GM23248 (cell line): Measurements from ENCODE around the gene TAS1R2. TPM values are rescaled to one million over a fixed set of nuclear protein-coding genes. Genes with fewer than 3 reads are reported as not detected.

ENCODE experiments used
- DNase-seq: peaks from one replicate; pipeline ENCODE4 v3.0.0-alpha.2; 2015
- H2AFZ ChIP-seq: fragments of 200-600 bp; sonication (generic); 2 replicates; pipeline ENCODE4 v1.6.1; 2016; ENCODE audit warnings: antibody characterized with exemption
- H3F3A ChIP-seq: fragments of 200-600 bp; sonication (generic); 2 replicates; pipeline ENCODE4 v1.6.1; 2016; ENCODE audit warnings: mild to moderate bottlenecking, antibody characterized with exemption, mixed run types; ENCODE audit not compliant: insufficient read depth
- H3K27ac ChIP-seq: fragments of 200-600 bp; sonication (generic); 2 replicates; pipeline ENCODE4 v1.5.1; 2016; ENCODE audit warnings: mild to moderate bottlenecking
- H3K27me3 ChIP-seq: fragments of 200-600 bp; sonication (generic); replicated peaks from 2 replicates; pipeline ENCODE4 v1.6.1; 2016; ENCODE audit warnings: mild to moderate bottlenecking; ENCODE audit not compliant: insufficient read depth
- H3K36me3 ChIP-seq: fragments of 200-600 bp; sonication (generic); 2 replicates; pipeline ENCODE4 v1.6.1; 2016; ENCODE audit warnings: low read depth, mild to moderate bottlenecking
- H3K4me1 ChIP-seq: fragments of 200-600 bp; sonication (generic); 2 replicates; pipeline ENCODE4 v1.6.1; 2016; ENCODE audit warnings: mild to moderate bottlenecking; ENCODE audit not compliant: insufficient read depth
- H3K4me2 ChIP-seq: fragments of 200-600 bp; sonication (generic); one replicate; pipeline ENCODE4 v1.6.1; 2016; ENCODE audit warnings: mild to moderate bottlenecking; ENCODE audit not compliant: unreplicated experiment
- H3K4me3 ChIP-seq: fragments of 200-600 bp; sonication (generic); 2 replicates; pipeline ENCODE4 v1.5.1; 2016; ENCODE audit warnings: mild to moderate bottlenecking
- H3K79me2 ChIP-seq: fragments of 200-600 bp; sonication (generic); 2 replicates; pipeline ENCODE4 v1.6.1; 2016; ENCODE audit warnings: mild to moderate bottlenecking; ENCODE audit not compliant: insufficient read depth
- H3K9ac ChIP-seq: fragments of 200-600 bp; sonication (generic); 2 replicates; pipeline ENCODE4 v1.6.1; 2016; ENCODE audit warnings: mild to moderate bottlenecking
- H3K9me2 ChIP-seq: fragments of 200-600 bp; sonication (generic); 2 replicates; pipeline ENCODE4 v1.6.1; 2016; ENCODE audit warnings: mixed run types, mild to moderate bottlenecking, moderate library complexity; ENCODE audit not compliant: insufficient read depth
- H3K9me3 ChIP-seq: fragments of 200-600 bp; sonication (generic); one replicate; pipeline ENCODE4 v1.6.1; 2017; ENCODE audit warnings: low read depth
- H4K20me1 ChIP-seq: fragments of 200-600 bp; sonication (generic); 2 replicates; pipeline ENCODE4 v1.6.0; 2016; ENCODE audit not compliant: insufficient read depth
- EZH2 ChIP-seq: fragments of 200-600 bp; sonication (generic); IDR thresholded peaks from 2 replicates; pipeline ENCODE4 v1.6.1; 2018; ENCODE audit warnings: antibody characterized with exemption, mild to moderate bottlenecking; ENCODE audit not compliant: insufficient read depth, poor library complexity, severe bottlenecking
- EZH2phosphoT487 ChIP-seq: fragments of 200-600 bp; sonication (generic); IDR thresholded peaks from 2 replicates; pipeline ENCODE4 v1.6.1; 2018; ENCODE audit warnings: antibody characterized with exemption, moderate library complexity, mild to moderate bottlenecking, low read depth; ENCODE audit not compliant: insufficient read depth
- WGBS, 2 experiments: methylation state at CpG; one replicate each; pipeline ENCODE4 v1.1.6; 2015 to 2017; ENCODE audit warnings: low lambda C conversion rate in 2 of 2, low coverage in 1 of 2; ENCODE audit errors: missing lambda C conversion rate in 2 of 2; 5-methylcytosine and 5-hydroxymethylcytosine counted together
- in situ Hi-C: fragments of 300-500 bp; cut with MboI; formaldehyde crosslinking; loops from 2 replicates; pipeline ENCODE4 v1.15.0; 2020
- polyA plus RNA-seq: library from polyadenylated mRNA; unstranded; fragments of >200 nt; fragmentation: Nextera tagmentation; extraction: Ambion mirVana; gene quantifications from 2 replicates; pipeline ENCODE4 v1.2.1, GENCODE V29; 2016
- total RNA-seq: library from RNA; depleted of rRNA; stranded (reverse); fragments of >200 nt; shearing (Covaris generic); gene quantifications from 2 replicates; pipeline ENCODE4 v1.2.3, GENCODE V29; 2014

The TAS1R2 gene
- total and polyA plus RNA-seq, 2 experiments from 2014 or later = not detected

- no peak overlapping the region for H3K4me3 ChIP-seq
- H3K27me3 ChIP-seq = no peaks in the 10 kb centered on the region
- no peak overlapping the region for H3K27ac ChIP-seq
- H3K9me3 ChIP-seq = no peaks in the 10 kb centered on the region
- peaks cover 11% of the 10 kb centered on the region for H3F3A ChIP-seq
- H3K36me3 ChIP-seq = no peaks in the 10 kb centered on the region
- no peaks in the 10 kb centered on the region for H3K9me2 ChIP-seq
- no peaks in the 10 kb centered on the region for H3K79me2 ChIP-seq
- peaks cover 24% of the 10 kb centered on the region for H3K4me1 ChIP-seq
- in situ Hi-C loops = no loop called here
- H3K4me2 ChIP-seq = no peak overlapping the region
- no peak overlapping the region for H3K9ac ChIP-seq
- no peaks in the 10 kb centered on the region for H4K20me1 ChIP-seq
- DNase-seq = no peak
- H2AFZ ChIP-seq = no peak overlapping the region
- WGBS, 2 experiments = 86 to 88% methylated on average over 6 of the region's 6 CpGs
- TF ChIP-seq EZH2phosphoT487 = no peak
- TF ChIP-seq EZH2 = no peak
These were observed 25.3 kb upstream of the TAS1R2 start for GRCh38 chr1:18884727-18885126.

GRCh38 chr1:18884419-18884717 lies 24.9 kb upstream of the TAS1R2 start:
- Histone ChIP-seq H3K4me2 (no peak overlapping the region), H3K9me2 (no peaks in the 10 kb centered on the region), H4K20me1 (no peaks in the 10 kb centered on the region), H3K79me2 (no peaks in the 10 kb centered on the region), H3F3A (peaks cover 11% of the 10 kb centered on the region), H3K4me3 (no peak overlapping the region), H3K9me3 (no peaks in the 10 kb centered on the region), H2AFZ (no peak overlapping the region), H3K9ac (no peak overlapping the region), H3K27ac (no peak overlapping the region), H3K36me3 (no peaks in the 10 kb centered on the region), H3K27me3 (no peaks in the 10 kb centered on the region), H3K4me1 (peaks cover 24% of the 10 kb centered on the region)
- WGBS, 2 experiments = 32 to 35% methylated on average over 4 of the region's 4 CpGs
- in situ Hi-C loops = no loop called here
- DNase-seq = no peak
- TF ChIP-seq EZH2 (no peak), EZH2phosphoT487 (no peak)

- no peaks in the 10 kb centered on the region for H3K36me3 ChIP-seq
- no peaks in the 10 kb centered on the region for H3K9me3 ChIP-seq
- H3F3A ChIP-seq = peaks cover 11% of the 10 kb centered on the region
- peaks cover 24% of the 10 kb centered on the region for H3K4me1 ChIP-seq
- no peaks in the 10 kb centered on the region for H3K27me3 ChIP-seq
- H3K4me2 ChIP-seq = no peak overlapping the region
- no peak overlapping the region for H3K4me3 ChIP-seq
- peak; percentile 81 for DNase-seq
- H2AFZ ChIP-seq = no peak overlapping the region
- in situ Hi-C loops = no loop called here
- no peak overlapping the region for H3K9ac ChIP-seq
- no peak for TF ChIP-seq EZH2phosphoT487
- TF ChIP-seq EZH2 = no peak
- no peak overlapping the region for H3K27ac ChIP-seq
- H3K9me2 ChIP-seq = no peaks in the 10 kb centered on the region
- WGBS, 2 experiments = 29 to 30% methylated on average over 14 of the region's 14 CpGs
- no peaks in the 10 kb centered on the region for H4K20me1 ChIP-seq
- H3K79me2 ChIP-seq = no peaks in the 10 kb centered on the region
These were observed 24.4 kb upstream of the TAS1R2 start for GRCh38 chr1:18883636-18884418.

DNA sequence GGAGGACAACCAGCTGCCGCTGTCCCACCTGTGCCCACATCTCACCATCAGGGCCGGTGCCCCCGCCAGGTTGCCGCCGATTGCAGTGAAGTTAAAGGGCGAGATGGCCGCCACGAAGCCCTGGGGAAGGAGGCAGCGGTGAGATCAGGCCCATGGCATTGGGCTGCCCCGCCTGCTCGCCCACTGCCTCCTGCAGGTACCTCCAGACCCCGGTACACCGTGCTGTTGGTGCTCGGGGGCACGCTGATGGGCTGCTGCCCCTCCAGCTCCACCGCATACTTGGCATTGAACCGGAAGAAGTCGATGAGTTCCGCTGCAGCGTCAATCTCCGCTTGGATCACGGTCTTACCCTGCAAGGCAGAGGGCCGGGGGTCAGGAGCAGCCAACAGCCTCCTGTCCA lies 23.6 kb upstream of the TAS1R2 start:
- no peak for DNase-seq
- H3K4me3 ChIP-seq = no peak overlapping the region
- in situ Hi-C loops = no loop called here
- H4K20me1 ChIP-seq = no peaks in the 10 kb centered on the region
- H3K9ac ChIP-seq = no peak overlapping the region
- TF ChIP-seq EZH2phosphoT487 (no peak), EZH2 (no peak)
- peaks cover 24% of the 10 kb centered on the region for H3K4me1 ChIP-seq
- H3K9me2 ChIP-seq = no peaks in the 10 kb centered on the region
- H3F3A ChIP-seq = peaks cover 11% of the 10 kb centered on the region
- H3K9me3 ChIP-seq = no peaks in the 10 kb centered on the region
- no peak overlapping the region for H2AFZ ChIP-seq
- H3K27ac ChIP-seq = no peak overlapping the region
- no peaks in the 10 kb centered on the region for H3K79me2 ChIP-seq
- no peaks in the 10 kb centered on the region for H3K36me3 ChIP-seq
- no peaks in the 10 kb centered on the region for H3K27me3 ChIP-seq
- H3K4me2 ChIP-seq = no peak overlapping the region
- WGBS, 2 experiments = 95 to 96% methylated on average over 23 of the region's 23 CpGs
